Liver (tissue), 3 donors: ENCODE results near the gene KLK14.

Experiments
- JUND ChIP-seq, 2 donors: IDR thresholded peaks; 2 replicates each; pipeline ENCODE4 v1.6.1; 2016; ENCODE audit warnings: antibody characterized with exemption in 2 of 2
- REST ChIP-seq: IDR thresholded peaks from 2 replicates; pipeline ENCODE4 v1.6.1; 2016; ENCODE audit warnings: antibody characterized with exemption, mild to moderate bottlenecking
- SP1 ChIP-seq: IDR thresholded peaks from 2 replicates; pipeline ENCODE4 v1.6.1; 2018; ENCODE audit warnings: antibody characterized with exemption, mild to moderate bottlenecking
- TAF1 ChIP-seq: conservative IDR thresholded peaks from 2 replicates; pipeline ENCODE4 v1.6.1; 2016; ENCODE audit warnings: antibody characterized with exemption, mild to moderate bottlenecking
- TF ChIP-seq, protein P1 (sequence below): IDR thresholded peaks from 2 replicates; pipeline ENCODE4 v1.6.1; 2016; ENCODE audit warnings: antibody characterized with exemption
- TF ChIP-seq, protein P2 (sequence below): fragments of 150-350 bp; IDR thresholded peaks from 2 replicates; pipeline ENCODE4 v1.5.1; 2017; ENCODE audit warnings: improper control_type of control experiment, low read depth, low read length; ENCODE audit not compliant: missing input control
- donor health status: healthy.
- donor health status: healthy.

GRCh38 chr19:51123381-51123800 is 40.7 kb upstream of the KLK14 start:
- TF ChIP-seq JUND (IDR thresholded peaks at IDR 0.05) (no peak), REST (no peak), TAF1 (no peak), SP1 (no peak)
- TF ChIP-seq, protein P1, sequence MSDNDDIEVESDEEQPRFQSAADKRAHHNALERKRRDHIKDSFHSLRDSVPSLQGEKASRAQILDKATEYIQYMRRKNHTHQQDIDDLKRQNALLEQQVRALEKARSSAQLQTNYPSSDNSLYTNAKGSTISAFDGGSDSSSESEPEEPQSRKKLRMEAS = no peak
- TF ChIP-seq, protein P2, sequence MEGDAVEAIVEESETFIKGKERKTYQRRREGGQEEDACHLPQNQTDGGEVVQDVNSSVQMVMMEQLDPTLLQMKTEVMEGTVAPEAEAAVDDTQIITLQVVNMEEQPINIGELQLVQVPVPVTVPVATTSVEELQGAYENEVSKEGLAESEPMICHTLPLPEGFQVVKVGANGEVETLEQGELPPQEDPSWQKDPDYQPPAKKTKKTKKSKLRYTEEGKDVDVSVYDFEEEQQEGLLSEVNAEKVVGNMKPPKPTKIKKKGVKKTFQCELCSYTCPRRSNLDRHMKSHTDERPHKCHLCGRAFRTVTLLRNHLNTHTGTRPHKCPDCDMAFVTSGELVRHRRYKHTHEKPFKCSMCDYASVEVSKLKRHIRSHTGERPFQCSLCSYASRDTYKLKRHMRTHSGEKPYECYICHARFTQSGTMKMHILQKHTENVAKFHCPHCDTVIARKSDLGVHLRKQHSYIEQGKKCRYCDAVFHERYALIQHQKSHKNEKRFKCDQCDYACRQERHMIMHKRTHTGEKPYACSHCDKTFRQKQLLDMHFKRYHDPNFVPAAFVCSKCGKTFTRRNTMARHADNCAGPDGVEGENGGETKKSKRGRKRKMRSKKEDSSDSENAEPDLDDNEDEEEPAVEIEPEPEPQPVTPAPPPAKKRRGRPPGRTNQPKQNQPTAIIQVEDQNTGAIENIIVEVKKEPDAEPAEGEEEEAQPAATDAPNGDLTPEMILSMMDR = no peak
